ENCODE results near the gene EPB42.

The EPB42 gene

GRCh38 chr15:43239732-43240491 lies 19.1 kb upstream of the EPB42 start:
- no peaks in the 10 kb centered on the region; the same call in 1 of the 2 replicates for H3K36me3 ChIP-seq (ENCODE audit: control insufficient read depth, insufficient read depth, low read length)
- no peak for TF ChIP-seq CTCF (IDR thresholded peaks at IDR 0.05; ENCODE audit: insufficient read depth, low read length, poor library complexity, severe bottlenecking)
- no peak overlapping the region for H3K4me3 ChIP-seq (replicated peaks; ENCODE audit: low read depth, low read length)
- no peaks in the 10 kb centered on the region; the same call in 1 of the 2 replicates for H3K27me3 ChIP-seq (replicated peaks; ENCODE audit: control insufficient read depth, insufficient read depth, low read length)
- no peak for DNase-seq (ENCODE audit: extremely low read depth, insufficient read length)

- Histone ChIP-seq H3K36me3 (ENCODE audit: control insufficient read depth, insufficient read depth, low read length) (no peaks in the 10 kb centered on the region; the same call in 1 of the 2 replicates), H3K4me3 (replicated peaks; ENCODE audit: low read depth, low read length) (no peak overlapping the region), H3K27me3 (replicated peaks; ENCODE audit: control insufficient read depth, insufficient read depth, low read length) (no peaks in the 10 kb centered on the region; the same call in 1 of the 2 replicates)
- no peak for DNase-seq (ENCODE audit: extremely low read depth, insufficient read length)
- no peak for TF ChIP-seq CTCF (IDR thresholded peaks at IDR 0.05; ENCODE audit: insufficient read depth, low read length, poor library complexity, severe bottlenecking)
Observed at GRCh38 chr15:43238671-43239131, 17.9 kb upstream of the EPB42 start.

GRCh38 chr15:43237842-43238470 lies 17.1 kb upstream of the EPB42 start:
- DNase-seq (ENCODE audit: extremely low read depth, insufficient read length) = no peak
- no peak for TF ChIP-seq CTCF (IDR thresholded peaks at IDR 0.05; ENCODE audit: insufficient read depth, low read length, poor library complexity, severe bottlenecking)
- no peaks in the 10 kb centered on the region; the same call in 1 of the 2 replicates for H3K27me3 ChIP-seq (replicated peaks; ENCODE audit: control insufficient read depth, insufficient read depth, low read length)
- no peak overlapping the region for H3K4me3 ChIP-seq (replicated peaks; ENCODE audit: low read depth, low read length)
- H3K36me3 ChIP-seq (ENCODE audit: control insufficient read depth, insufficient read depth, low read length) = no peaks in the 10 kb centered on the region; the same call in 1 of the 2 replicates

- DNase-seq (ENCODE audit: extremely low read depth, insufficient read length) = no peak
- Histone ChIP-seq H3K4me3 (replicated peaks; ENCODE audit: low read depth, low read length) (no peak overlapping the region), H3K27me3 (replicated peaks; ENCODE audit: control insufficient read depth, insufficient read depth, low read length) (no peaks in the 10 kb centered on the region; the same call in none of the 2 replicates), H3K36me3 (ENCODE audit: control insufficient read depth, insufficient read depth, low read length) (no peaks in the 10 kb centered on the region; the same call in 1 of the 2 replicates)
- TF ChIP-seq CTCF (IDR thresholded peaks at IDR 0.05; ENCODE audit: insufficient read depth, low read length, poor library complexity, severe bottlenecking) = no peak
Observed at GRCh38 chr15:43235536-43235935, 14.7 kb upstream of the EPB42 start.

- no peaks in the 10 kb centered on the region; the same call in 1 of the 2 replicates for H3K36me3 ChIP-seq (ENCODE audit: control insufficient read depth, insufficient read depth, low read length)
- no peak for TF ChIP-seq CTCF (IDR thresholded peaks at IDR 0.05; ENCODE audit: insufficient read depth, low read length, poor library complexity, severe bottlenecking)
- DNase-seq (ENCODE audit: extremely low read depth, insufficient read length) = no peak
- no peak overlapping the region for H3K4me3 ChIP-seq (replicated peaks; ENCODE audit: low read depth, low read length)
- no peaks in the 10 kb centered on the region; the same call in none of the 2 replicates for H3K27me3 ChIP-seq (replicated peaks; ENCODE audit: control insufficient read depth, insufficient read depth, low read length)
Observed at GRCh38 chr15:43232289-43232874, 11.6 kb upstream of the EPB42 start.

All from GM06990 (cell line).